Measurements from ENCODE around the gene NBEAL2.

Gene NBEAL2

GRCh38 chr3:46998121-46998851, 18.8 kb downstream of the NBEAL2 start:
- peak; percentile 89 for TF ChIP-seq CTCF (IDR thresholded peaks at IDR 0.05)

- no peak for TF ChIP-seq CTCF (IDR thresholded peaks at IDR 0.05)
Measured at GRCh38 chr3:46998852-46999515, 19.5 kb downstream of the NBEAL2 start.

GRCh38 chr3:46999516-47000197, 20.2 kb downstream of the NBEAL2 start:
- no peak for TF ChIP-seq CTCF (IDR thresholded peaks at IDR 0.05)

GRCh38 chr3:47000198-47000815, 20.8 kb downstream of the NBEAL2 start:
- TF ChIP-seq CTCF (IDR thresholded peaks at IDR 0.05) = no peak

GRCh38 chr3:47000922-47001730, 21.7 kb downstream of the NBEAL2 start:
- no peak for TF ChIP-seq CTCF (IDR thresholded peaks at IDR 0.05)

GRCh38 chr3:47001731-47002170, 22.3 kb downstream of the NBEAL2 start:
- TF ChIP-seq CTCF (IDR thresholded peaks at IDR 0.05) = no peak

All from LNCAP (cell line).